Posterior vena cava (tissue), 2 donors: ENCODE results near the gene TAF8. TPM values are rescaled to one million over a fixed set of nuclear protein-coding genes. Genes with fewer than 3 reads are reported as not detected.
A peak's percentile ranks its signal among the peaks of the same experiment; 100 is the strongest.
"Not testable (repeated sequence)": the region's sequence is repeated elsewhere in the genome, so short reads cannot be mapped to it uniquely, and the experiment has no call there.

ENCODE experiments used
- DNase-seq: peaks from one replicate; pipeline ENCODE4 v3.0.0-alpha.2; 2020; ENCODE audit warnings: low spot score
- intact Hi-C, 2 donors: fragments of 100-400 bp; cut with DNase I; formaldehyde crosslinking; loops; one replicate each; pipeline versions ENCODE4 v1.14.1 to v1.14.2; 2022 to 2023
- total RNA-seq, 2 donors: library from RNA; stranded (reverse); fragmentation: NEBNext Ultra II Directional; extraction: Animal tissue kit (Norgen Biotek cat#: 25700); gene quantifications; one replicate each; pipeline ENCODE4 v1.2.1, GENCODE V29; 2021
- donor health status: DM: yes; HTN: yes; CAD: no.
- donor health status: DM: yes; HTN: yes; CAD: no.

The TAF8 gene
- total RNA-seq, 2 donors from 2014 or later: 16.6 to 18.6 TPM

DNA sequence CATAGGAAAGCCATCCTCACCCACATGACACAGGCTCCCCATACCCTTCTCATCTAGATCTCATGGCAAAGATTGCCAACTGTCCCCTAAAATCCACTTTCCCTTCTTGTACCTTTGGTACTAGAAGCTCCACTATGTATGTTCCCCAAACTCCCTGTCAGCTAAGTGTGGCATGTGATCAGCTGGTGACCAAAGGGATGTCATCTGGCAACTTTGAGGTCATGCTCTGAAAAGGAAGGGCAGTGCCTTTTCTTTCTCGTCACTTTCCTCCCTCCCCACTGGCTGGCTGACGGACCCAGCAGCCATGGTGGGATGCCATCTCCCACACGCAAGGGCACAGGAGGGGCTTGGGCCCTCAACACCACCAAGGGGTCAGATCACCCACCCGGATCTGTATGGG, 23.8 kb upstream of the TAF8 start:
- intact Hi-C loops: no loop called here
- peak; percentile 52 for DNase-seq

DNA sequence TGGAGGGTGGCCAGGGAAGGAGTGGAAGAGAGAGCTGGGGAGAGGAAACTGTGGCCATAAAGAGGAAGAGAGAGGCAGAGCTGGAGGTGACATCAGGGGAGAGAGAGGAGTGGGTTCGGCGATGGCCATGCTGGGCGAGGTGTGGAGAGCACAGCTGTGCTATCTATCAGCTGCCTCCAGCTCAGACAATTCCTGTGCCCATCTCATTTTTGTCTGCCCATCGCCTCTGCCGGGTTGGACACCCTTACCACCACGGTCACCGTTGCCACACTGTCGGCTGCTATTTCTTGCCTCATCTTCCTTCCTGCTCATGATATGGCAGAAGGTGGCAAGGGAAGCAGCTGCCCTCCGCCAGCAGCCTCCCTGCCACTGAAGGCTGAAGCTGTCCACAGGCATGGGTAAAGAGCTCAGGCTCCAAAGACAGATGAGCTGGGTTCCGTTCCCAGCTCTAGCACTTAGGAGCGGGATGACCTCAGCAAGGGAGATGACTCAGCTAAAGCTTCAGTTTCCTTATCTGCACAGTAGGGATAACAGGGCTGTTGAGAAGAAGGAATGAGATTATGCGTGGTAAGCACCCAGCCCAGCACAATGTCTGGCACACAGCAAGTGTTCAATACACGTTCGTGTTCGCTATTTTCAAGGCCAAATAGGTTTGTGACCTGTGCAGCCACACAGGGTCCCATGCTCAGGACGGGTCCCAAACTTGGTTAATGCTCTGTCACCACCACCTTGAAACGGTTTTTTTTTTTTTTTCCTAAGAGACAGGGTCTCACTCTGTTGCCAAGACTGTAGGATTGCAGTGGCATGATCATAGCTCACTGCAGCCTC, 21.9 kb upstream of the TAF8 start:
- intact Hi-C loops: no loop called here
- DNase-seq: peak; percentile 83

DNA sequence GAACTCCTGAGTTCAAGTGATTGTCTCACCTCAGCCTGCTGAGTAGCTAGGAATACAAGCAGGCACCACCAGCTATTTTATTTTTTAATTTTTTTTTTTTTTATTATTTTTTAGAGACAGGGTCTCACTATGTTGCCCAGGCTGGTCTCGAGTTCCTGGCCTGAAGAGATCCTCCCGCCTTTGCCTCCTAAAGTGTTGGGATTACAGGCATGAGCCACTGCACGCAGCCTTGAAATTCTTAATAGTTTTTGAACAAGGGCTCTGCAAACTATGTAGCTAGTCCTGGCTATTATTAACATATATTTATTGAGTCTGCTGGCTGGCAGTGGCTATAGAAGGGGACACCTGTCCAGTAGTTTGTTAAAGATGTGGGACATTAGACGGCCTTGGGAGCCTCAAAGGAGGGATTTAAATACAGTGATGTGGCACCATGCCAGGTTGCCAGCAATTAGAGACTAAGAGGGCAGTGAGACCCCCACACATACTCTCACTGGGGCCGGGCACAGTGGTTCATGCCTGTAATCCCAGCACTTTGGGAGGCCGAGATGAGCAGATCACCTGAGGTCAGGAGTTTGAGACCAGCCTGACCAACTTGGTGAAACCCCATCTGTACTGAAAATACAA, 21.1 kb upstream of the TAF8 start:
- peak; percentile 32 for DNase-seq
- intact Hi-C loops: no loop called here

DNA sequence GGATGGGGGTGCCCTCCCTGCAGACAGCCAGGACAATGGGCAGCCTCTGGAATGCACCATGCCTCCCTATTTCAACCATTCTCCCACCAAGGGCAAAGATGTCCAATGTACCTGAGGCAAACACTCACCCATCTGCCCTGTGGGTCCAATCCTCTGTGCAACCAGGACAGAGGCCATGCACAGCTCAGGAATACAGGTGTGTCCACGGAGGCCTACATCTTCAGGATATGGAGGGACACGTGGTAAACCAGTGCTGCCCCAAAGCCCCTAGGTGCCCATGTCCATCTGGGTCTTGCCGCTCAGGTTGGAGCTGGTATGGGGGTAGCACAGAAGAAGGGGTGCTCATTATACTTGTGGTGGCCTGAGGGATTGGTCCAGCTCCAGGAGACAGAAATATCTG, 20.4 kb upstream of the TAF8 start:
- intact Hi-C loops: no loop called here
- DNase-seq: peak; percentile 36

DNA sequence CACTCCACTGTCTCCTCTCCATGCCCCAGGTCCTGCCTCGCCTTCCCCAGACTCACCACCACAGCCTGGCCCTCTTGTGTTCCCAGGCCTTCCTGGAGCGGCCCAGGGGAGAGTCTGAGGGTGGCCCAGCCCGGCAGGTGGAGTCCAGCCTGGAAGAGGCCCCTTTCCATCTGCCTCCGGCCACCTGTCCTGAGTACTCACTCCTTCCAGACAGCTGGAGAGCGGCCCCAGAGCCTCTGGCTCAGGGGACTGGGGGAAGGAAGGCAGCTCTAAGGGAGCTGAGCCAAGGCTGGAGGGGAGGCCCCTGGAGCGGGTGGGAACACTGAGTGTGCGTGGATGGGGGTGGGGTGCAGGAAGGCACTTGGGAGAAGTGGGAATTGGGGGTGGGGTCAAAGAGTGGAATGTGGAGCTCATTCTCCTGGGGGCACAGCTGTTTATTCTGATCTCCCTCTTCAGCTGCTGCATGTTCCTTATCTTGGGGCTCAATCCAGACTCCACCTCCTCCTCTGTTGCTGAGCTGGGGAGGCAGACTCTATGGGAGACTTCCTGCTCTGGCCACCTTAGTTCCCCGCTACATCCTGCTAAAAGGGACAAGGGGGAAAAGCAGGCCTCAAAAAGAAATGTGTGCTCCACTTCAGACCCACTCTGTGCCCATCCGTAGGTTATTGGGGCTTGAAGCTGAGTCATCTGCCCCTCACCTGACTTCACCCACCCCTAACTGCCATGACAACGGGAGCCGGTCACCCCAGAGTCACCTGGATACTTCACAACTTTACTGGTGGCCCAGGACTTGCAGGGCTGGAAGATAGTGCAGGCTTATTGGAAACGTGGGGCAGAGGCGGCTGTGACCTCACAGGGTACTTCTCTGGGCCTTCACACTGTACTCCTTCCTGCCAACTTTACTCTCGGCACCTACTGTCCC, 19.5 kb upstream of the TAF8 start:
- intact Hi-C loops: no loop called here
- DNase-seq: peak; percentile 54

DNA sequence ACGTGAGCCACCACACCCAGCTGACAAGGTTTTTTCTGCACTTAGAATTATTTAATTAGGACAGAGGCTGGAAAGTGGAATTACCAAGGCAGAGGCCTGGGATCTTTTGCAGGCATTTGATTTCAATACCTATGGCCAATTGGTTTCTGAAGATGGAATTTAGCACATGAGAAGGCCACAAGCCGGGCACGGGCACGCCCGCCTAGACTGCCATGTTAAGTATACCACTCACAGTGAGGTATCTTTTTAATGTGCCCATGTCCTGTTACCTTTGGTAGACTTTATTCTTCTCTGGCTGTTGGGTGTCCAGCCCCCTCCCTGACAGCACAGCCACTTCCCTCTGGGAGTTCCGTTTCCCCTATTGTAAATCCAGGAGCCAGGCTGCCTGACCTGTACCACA, 18.0 kb upstream of the TAF8 start:
- peak; percentile 47 for DNase-seq
- intact Hi-C loops: no loop called here

DNA sequence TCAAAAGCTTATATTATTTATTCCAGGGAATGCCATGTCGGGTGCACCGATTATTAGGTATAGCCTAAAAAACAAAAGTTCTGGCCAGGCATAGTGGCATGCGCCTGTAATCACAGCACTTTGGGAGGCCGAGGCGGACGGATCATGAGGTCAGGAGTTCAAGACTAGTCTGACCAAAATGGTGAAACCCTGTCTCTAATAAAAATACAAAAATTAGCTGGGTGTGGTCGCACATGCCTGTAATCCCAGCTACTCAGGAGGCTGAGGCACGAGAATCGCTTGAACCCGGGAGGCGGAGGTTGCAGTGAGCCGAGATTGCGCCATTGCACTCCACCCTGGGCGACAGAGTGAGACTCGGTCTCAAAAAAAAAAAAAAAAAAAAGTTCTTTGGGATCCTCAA, 12.7 kb upstream of the TAF8 start:
- intact Hi-C loops: not testable (repeated sequence)
- peak; percentile 5 for DNase-seq

DNA sequence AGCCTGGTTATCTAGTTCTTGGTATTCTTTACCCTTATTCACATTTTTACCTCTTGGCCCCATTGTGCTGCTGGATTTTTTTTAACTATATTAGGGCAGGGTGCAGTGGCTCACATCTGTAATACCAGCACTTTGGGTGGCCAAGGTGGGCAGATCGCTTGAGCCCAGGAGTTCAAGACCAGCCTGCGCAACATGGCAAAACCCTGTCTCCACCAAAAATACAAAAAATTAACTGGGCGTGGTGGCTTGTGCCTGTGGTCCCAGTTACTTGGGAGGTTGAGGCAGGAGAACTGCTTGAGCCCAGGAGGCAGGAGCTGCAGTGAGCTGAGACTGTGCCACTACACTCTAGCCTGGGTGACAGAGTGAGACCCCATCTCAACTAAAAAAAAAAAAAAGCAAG, 12.2 kb upstream of the TAF8 start:
- peak; percentile 11 for DNase-seq
- intact Hi-C loops: no loop called here

DNA sequence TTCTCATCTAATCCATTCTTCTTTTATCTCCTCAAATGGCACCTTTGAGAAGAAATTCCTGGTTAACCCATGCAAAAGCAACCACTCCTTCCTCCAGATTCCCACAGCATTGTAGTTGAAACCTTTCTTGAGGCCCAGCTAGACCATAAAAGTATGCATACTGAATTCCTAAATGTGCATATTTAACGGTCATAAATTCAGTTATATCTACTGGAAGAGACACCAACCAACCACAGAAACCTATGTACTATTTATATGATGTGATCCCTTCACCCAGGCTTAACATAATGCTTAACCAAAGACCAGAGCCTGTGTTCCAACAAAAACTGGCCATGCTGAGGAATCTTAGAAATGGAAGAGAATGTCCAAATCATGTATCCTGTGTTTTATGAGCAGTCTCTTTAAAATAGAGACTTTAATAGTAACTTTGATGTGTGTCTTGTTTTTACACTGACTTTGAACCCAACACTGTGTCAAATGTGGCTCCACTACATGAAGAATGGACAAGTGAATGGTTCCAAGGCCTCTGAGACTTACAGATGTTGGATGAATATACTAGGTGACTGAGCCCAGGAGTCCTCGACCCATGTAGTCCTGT, 11.4 kb upstream of the TAF8 start:
- intact Hi-C loops: no loop called here
- no peak for DNase-seq

DNA sequence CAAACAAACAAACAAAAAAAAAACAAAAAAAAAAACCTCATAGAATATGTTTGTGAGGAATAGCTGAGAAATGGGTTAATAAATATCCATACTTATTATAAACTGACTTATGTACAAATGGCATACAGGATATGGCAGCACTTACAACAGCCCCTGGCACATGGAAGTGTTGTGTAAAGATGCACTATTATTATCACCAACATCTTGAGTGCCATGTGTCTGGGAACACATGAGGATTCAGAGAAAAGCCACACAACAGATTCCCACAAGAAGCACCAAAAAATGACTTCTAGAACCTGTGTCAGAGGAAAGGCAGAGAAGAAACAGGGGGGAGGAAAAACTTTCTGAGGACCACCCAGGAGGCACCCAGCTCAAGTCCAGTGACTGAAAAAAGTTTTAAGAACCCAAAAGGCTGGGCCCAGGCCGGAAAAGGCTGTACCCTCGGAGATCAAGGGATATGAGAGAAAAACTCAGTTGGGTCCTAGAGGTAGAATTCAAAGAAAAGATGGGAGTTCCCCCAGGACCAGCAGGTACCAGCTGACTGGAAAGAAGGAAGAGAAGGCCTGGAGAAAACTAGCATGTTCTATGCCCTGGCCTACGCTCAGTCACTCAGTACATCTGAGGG, 9.4 kb upstream of the TAF8 start:
- intact Hi-C loops: loop anchor here (5.0 to 10.0 kb wide), 4 partner anchors 106 to 439 kb away; partner anchors contain the start of gene PRICKLE4 (in 1 of the 2)
- peak; percentile 16 for DNase-seq

DNA sequence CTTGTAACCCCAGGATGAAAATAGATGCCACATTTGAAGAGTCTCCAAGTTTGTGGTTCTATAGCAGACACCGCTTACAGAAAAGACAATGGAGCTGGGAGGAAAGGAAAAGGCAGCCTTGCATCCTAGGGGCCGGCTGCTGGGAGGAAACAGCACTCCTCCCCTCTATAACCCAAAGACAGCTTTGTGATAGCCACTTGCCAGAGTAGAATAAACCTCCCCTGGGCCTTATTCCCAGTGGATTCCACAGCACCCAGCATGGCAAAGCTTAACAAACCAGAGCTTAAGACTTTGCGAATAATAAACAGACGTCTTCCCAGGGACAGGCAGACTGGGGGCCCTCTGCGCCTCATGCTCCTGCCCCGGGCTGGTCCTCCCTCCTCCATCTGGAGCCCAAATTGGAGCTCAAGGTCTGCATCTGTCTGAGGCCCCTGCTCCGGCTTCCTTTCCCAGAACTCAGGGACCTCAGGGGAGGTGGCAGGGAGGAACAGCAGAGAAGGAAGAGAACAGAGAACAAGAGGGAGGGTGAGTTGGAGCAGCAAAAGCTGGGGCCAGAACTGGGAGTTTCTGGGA, 8.8 kb upstream of the TAF8 start:
- intact Hi-C loops: loop anchor here (5.0 to 10.0 kb wide), 4 partner anchors 107 to 439 kb away; partner anchors contain the start of gene PRICKLE4 (in 1 of the 2)
- peak; percentile 62 for DNase-seq

DNA sequence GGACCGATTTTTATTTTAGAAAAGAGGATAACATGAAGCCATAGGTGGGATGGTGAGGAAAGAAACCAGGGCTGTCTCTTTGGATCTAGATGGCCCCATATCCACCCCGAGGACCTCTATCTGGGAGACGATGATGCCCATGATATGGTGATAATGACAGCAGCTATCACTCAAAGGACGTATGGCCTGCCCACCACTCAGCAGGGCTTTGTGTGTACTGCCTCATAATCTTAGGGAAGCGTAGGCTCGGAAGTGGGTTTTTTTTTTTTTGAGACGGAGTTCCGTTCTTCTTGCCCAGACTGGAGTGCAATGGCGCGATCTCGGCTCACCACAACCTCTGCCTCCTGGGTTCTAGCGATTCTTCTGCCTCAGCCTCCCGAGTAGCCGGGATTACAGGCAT, 8.2 kb upstream of the TAF8 start:
- intact Hi-C loops: loop anchor here (5.0 to 10.0 kb wide), 4 partner anchors 107 to 440 kb away; partner anchors contain the start of gene PRICKLE4 (in 1 of the 2)
- DNase-seq: peak; percentile 41

DNA sequence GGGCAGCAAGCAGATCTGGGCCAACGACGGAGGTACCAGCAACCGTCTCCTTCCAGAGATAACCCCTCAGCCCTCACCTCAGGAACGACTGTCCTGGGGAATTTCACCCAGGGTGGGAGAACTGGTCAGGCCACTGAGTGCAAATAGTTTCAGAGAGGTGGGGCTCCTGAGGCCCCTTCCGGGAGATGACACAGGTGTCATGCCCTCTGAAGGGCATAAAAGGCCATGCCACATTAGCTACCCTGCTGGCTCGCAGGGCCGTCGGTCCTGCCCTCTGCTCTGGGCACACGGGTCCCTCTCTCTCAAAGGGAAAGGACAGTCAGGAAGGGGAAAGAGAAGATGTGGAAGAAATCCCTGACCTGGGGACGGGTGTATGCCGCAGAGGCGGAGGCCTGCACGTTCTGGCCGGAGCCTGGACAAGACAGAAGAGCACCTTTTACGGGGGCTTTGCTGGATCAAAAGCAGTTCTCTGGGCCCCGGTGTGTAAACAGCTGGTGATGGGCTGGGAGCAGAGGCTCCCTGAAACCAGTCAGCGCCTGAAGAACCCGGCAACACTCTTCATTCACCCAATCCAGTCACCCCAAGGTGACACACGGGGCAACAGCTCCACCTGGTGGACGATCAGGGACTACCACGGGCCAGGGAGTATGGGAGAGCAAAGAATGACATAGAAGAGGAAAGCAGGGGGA, 6.4 kb upstream of the TAF8 start:
- DNase-seq: peak; percentile 96
- intact Hi-C loops: loop anchor here (1.0 to 10.0 kb wide), 5 partner anchors 109 to 442 kb away; partner anchors contain the start of gene PRICKLE4 (in 2 of the 2)

DNA sequence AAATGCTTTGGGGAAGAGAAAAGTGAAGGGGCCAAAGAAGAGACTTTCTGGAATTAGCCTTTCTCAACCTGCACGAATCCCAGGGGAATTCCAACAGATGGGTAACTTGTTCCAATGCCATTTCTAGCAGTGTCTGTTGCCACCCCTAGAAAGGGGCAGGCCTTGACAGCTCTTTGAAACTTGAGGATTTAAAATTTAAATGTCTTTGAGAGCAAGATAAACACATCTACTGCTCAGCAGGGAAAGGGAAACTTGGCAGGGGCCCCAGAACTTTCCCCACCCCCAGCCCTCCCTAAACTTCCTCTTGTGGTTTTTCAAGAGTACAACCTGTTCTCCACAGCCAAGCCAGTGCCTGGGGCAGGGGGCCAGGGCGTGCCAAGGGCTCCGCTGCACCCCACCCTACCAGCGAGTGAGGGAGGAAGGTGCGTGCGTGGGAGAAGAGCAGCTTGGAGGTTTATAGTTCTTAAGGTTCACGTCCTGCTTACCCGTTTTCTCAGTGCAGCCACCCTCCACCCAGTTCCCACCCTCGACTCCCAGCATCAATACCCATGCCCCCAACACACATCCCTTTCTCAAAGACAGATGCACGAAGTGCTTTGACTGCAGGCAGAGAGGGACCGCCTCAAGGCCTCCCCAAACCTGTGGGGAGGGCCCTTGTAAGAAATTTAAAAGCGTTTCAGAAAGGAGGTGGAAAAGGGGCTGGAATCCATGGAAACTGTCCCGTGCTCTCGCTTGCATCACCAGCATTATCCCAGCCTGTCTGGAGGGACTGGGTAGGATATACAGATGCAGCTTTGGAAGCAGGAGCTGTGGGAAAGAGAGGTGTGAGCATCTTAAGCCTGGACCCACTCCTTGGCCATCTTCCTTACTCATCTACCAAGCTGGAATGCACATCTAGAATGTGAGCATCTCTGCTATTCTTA, 4.5 kb upstream of the TAF8 start:
- intact Hi-C loops: loop anchor here in 1 of 2 donors (10.0 kb wide), 1 partner anchor 111 kb away; no protein-coding TSS in a partner anchor

DNA sequence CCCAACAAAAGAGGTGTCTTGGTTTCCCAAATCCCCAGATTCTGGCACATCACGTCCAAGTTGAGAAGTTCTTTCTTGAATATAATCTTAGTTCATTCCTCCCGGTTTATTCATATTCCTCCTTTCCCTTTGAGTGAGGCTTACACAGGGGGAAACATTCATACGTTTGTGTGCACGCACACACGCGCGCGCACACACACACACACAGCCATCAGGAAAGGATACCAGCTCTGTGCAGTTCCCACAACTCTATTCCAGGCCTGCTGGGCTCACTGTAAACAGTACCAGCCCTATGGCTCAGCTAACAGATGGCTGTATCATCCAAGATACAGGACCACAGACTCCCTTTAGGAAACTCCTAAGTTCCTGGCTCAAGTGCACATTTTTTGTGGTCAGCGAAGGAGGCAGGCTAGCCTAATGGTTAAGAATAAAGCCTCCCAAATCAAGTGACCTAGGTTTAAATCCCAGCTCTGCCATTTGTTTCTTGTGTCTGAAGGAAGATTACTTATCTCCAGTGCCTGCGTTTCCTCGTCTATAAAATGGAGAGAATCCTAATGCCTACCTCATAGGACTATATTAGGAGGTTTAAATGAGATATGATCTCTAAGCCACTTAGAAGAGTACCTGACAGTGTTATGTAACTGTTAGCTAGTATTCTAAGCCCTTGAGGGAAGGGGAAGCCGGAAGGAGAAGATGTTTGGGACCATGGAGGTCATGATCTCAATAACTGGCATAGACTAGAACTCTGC, 3.7 kb upstream of the TAF8 start:
- DNase-seq: peak; percentile 28
- intact Hi-C loops: loop anchor here in 1 of 2 donors (10.0 kb wide), 1 partner anchor 112 kb away; no protein-coding TSS in a partner anchor

More for the DNA sequence above, 4.5 kb upstream of the TAF8 start:
- peak; percentile 96 for DNase-seq

DNA sequence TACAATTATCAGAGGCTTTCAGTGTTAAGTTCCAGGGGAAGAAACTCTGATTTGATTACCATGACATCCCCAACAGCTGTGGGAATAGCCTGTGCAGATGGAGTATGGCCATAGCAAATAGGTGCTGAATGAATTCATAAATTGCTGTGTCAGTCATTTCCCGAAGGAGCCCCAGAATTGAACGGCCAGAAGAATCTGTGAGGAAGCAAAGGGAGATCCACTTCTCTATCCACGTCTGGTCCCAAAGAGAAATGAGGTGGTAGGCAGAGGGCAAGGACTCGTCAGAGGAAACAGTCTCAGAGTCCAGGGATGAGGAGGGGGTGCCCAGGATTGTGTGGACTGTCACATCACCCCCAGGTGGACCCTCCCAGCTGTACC, 3.1 kb upstream of the TAF8 start:
- intact Hi-C loops: loop anchor here in 1 of 2 donors (10.0 kb wide), 1 partner anchor 112 kb away; no protein-coding TSS in a partner anchor
- peak; percentile 15 for DNase-seq
